ENCODE data around the gene TTC33. TPM values are rescaled to one million over a fixed set of nuclear protein-coding genes. Genes with fewer than 3 reads are reported as not detected.

TTC33 gene
- polyA plus RNA-seq, 1 donor: 20.3 TPM

DNA sequence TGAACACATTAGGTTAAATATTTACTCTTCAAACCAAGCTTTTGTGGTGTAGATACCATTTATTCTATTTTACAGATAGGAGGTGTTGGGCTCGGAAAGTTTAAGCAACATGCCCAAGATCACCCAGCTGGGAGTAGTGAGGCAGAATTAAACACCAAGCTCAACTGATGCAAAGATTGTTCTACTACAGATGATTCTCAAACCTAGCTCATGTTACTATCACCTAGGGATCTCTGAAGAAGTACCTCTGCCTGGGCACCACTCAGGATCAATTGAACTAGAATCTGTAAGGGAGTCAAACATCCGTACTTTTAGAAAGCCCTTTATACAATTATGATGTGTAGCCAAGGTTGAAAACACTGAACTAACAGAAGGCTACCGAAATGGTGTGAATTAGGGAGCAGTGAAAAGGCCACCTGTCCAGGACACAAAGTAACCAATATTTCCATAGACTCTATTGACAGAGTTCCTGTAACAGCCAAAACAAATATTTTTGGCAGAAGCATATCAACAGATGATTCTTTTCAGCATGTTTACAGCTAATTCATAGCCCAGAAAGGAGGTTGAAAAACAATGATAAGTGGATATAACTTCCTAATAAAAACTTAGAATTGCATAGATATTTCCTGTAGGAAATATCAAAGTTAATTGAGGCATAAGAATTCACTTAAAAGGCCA, 234.5 kb downstream of the TTC33 start:
- DNase-seq (ENCODE audit: low read depth): no peak

DNA sequence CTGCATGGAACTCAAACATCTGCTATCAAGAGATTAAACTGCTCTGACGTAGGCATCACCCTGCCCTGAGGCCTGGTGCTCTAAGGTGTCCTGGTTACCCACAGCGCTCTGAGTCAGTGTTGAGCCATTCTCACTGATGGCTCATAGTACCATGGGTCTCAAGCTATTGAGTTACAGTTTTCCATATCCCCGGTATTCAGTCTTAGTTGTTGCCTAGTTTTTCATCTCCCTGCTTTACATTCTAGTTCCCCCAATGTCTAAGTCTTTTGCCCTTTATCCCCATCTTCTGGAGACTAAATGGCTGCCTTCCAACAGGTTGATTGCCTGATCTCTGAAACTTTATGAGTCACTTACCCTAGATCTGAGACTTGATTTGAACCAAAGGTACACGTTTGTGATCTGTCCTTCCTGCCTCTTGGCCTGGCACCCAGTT, 237.3 kb downstream of the TTC33 start:
- DNase-seq (ENCODE audit: low read depth): no peak

DNA sequence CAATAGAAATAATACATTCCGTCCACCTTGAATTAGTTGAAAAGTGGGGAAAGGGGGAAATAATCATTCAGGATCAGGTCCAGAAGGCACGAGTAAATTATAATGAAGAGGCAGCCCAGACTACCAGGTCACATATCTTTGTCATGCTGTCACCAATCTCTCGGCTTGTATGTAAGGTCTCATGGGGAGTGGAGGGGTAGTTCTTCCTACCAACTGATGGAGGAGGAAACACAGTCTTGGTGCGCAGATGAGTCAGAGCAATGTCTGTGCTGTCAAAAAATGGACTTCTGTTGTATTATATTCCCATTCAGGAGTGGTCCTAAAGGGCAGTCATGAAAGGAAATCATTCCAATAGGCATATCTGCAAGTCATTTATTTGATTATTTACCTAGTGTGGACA, 240.3 kb downstream of the TTC33 start:
- no peak for DNase-seq (ENCODE audit: low read depth)

DNA sequence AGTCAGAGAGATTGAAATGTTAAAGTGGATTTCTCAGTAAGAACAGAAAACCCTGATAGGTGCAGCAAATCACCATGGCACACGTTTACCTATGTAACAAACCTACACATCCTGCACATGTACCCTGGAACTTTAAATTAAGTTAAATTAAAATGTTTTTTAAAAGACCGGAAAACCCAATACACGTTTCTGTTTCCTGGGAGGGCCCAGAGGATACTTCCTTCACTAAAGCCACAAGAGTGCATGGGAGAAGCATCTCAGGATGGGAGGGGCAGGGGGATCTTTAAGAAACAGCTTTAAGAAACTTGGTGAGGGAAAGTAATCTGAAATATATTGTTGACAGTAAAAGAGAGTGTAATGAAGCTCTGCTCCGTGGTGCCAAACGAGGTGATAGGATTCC, 240.8 kb downstream of the TTC33 start:
- DNase-seq (ENCODE audit: low read depth): no peak

DNA sequence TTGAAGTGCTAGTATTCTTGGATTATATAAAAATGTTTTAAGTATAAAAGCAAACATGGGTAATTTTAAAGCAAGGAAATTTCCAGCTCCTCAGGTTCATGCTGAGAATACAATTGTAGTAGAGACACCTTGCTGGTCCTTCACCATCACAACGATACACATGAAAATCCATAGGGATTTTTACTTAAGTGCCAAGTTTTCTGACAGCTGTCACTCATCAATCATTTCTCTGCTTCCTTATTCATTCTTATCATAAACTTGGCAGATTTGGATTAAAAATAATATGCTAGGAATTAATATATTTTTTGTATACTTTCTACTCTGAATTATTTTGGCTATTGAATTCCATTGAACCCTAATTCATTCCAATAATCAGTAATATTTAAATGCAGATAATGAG, 244.0 kb downstream of the TTC33 start:
- DNase-seq (ENCODE audit: low read depth): no peak

DNA sequence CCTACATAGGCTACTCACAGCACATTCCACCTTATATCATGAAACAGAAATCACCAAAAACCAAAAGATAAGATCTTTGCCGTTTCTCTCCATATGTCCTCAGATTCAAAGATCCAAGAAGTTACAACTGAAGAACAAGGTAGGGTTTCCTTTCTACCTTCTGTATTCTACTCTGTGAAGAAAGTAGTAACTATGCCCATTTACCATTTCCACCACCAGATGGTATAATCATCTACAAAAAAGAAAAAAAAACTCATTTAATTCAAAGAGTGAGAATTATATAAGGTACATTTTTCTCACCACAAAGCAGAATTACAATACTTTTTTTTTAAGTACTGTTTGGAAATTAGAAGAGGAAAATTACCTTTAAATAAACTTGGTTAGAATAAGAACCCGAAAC, 248.7 kb downstream of the TTC33 start:
- DNase-seq (ENCODE audit: low read depth): no peak

DNA sequence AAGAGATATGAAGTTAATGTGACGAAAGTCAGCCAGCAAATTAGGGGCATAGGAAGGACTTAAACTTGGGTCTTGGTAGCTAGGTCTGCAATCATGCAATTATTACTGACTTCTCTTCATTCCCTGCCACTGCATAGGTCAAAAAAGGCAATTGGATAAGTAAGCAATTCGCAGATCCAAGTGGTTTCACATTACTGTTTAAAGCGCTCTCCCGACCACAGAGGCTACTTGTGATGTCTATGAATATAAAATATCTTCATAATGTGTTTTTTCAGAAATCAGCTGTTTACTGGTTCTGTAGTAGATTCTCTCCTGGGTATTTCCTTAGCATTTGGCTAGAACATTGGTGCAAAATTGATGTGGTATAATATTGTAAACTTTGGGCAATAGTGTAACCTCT, 250.7 kb downstream of the TTC33 start:
- DNase-seq (ENCODE audit: low read depth): no peak

DNA sequence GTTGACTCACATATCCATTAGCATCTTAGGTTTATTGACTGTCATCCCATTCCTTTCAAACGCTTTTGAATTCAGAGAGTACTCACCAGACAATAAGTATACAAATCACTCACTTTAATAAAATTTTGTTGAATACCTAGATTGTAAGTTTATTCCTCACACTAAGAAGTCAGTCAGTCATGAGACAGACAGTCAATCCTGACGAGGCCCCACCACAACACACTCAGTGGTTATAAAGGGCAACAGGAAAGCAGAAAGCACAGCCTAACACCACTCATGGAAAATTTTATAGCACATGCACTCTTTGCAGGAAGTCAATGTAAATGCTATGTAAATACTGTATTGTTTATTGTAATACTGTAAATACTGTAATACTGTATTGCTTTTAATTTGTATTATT, 252.3 kb downstream of the TTC33 start:
- no peak for DNase-seq (ENCODE audit: low read depth)

DNA sequence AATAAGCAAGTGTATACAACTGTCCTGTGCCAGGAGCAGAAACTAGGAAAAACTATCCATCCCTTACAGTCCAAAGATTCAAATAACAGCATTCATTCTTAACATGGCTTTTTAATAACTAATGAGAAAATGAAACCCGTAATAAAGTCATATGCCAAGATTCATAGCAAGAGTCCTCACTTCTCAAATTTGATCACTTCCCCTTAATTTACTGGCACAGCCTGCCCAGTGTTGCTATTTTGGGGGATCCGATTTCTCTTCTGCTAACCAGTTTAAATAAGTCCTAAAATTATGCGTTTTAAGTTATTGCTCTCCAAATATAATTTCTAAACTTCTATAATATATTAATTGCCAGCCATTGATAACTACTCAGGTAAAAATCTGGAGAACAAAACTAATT, 253.0 kb downstream of the TTC33 start:
- no peak for DNase-seq (ENCODE audit: low read depth)

DNA sequence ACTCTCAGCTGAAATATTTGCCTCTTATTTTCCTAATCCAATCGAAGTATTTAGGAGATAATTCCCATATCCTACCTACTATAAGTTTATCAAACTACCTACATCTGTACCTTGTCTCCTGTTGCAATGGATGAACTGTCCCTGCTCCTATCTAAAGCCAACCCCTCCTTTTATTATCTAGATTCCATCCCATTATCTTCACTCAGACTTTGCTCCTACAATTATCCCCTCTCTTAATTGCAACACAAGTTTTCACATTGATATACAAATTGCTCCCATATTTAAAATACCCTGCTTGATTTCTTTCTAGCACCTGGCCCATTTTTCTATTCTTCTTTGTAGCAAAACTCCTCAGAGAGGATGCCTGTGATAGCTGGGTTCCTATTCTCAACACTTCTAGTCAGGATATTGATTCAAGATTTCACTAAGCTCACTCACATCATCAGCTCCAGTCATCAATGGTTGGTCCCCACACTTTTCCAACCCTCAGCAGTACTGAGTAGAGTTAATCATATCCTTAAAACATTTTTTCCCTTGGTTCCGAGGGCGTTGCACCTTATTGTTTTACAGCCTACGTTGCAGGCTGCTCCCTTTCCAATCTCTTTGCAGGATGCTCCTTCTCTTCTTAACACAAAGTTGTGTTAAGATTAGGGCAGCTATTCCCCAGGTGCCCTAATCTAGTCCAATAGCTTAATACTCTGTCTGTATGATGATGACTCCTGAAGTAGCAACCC, 253.9 kb downstream of the TTC33 start:
- no peak for DNase-seq (ENCODE audit: low read depth)

DNA sequence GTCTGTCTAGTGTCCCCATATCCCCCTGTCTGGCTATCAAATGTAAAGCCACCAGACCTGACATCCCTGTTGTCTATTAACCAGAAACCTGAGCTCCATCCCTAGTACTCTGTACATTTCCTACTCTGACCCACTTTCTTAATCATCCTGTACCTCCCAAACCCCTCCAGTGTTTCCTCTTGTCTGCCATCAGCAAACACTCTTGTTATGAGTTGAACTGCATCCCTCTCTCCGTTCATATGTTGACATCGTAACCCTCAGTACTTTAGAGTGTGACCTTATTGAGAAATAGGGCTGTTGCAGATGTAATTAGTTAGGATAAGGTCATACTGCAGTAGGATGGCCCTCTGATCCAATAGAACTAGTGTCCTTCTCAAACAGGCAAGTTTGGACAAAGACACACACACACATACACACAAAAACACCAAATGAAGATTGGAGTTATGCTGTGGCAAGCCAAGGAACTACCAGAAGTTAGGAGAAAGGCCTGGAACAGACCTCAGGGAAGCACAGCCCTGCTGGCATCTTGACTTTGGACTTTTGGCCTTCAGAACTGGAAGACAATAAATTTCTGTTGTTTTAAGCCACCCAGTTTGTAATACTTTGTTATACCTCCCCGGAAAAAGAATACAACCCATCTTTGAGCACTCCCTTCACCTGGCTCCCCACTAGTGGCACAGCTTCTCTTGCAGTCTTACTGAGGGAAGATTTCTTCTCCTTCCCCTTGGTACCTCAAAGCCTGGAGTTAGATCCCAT, 256.1 kb downstream of the TTC33 start:
- DNase-seq (ENCODE audit: low read depth): no peak

DNA sequence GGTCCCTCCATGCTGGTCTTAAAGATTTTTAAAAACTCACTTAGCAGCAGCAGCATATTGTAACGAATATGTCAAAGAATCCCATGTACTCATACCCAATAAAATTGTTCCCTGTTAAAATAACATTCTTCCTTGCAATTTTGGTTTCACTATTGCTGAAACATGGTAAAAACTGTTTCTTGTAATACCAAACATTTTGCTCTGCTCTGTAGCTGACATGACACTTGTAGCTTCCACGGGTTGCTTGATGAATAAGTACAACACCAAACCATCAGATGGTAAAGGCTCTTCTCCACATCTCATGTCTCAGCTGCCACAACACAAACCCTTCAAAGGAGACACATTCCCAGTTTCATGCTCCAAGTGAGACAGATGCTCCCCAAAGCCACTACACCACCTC, 256.8 kb downstream of the TTC33 start:
- no peak for DNase-seq (ENCODE audit: low read depth)

DNA sequence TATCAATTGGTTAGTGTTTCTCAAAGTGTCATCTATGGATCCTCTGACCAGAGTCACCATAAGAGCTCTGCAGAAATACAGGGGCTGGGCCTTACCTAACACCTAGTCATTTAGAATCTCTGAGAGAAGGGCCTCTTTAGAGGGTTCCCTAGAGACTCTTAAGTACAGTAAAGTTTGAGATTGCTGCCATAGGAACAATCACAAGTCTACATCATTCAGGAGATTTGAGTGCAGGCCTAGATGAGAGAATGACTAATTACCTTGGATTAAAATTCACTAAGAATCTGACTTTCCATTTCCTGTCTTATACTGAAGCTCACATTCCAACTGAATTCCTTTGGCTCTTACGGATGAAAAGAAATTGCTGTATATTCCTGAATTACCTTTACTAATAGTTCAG, 258.2 kb downstream of the TTC33 start:
- DNase-seq (ENCODE audit: low read depth): no peak

DNA sequence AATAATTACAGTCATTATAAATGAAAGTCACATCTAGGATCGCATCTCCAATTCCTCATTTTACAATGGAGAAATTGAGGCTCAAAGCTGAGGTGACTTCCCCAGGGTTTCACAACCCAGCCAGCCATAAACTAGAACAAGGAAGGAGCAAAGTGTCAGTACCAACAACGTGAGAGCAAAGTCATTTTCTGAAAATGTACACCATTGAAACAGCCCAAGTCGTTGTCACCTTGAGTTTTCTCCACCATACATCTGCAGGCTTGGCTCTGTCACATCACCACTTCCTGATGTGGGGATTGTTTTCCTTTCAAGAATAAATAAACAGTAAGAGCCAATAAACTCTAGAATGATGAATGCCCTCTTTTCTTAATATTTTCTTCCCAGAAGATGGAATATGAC, 260.5 kb downstream of the TTC33 start:
- no peak for DNase-seq (ENCODE audit: low read depth)

DNA sequence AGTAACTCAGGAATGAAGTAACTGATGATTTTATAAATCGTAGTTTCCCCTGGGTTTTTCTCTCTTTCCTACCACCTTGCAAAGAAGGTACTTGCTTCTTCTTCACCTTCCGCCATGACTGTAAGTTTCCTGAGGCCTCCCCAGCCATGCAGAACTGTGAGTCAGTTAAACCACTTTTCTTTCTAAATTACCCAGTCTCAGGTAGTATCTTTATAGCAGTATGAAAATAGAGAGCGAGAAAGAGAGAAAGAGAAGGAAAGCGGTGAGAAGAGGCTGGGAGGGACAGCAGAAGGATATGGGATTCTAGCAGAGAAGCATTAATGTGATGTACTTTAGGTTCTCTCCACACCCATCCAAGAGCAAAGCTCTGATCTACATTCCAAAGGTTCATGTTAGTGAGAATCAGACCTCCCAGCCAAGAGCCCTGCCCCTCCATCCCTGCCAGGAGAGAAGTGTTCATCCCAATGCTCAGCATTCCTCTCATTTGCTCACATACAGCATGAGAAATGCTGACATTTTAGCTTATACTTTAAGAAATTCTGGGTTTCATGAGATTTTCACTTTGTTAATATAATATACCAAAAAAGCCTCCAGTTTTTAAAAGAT, 261.0 kb downstream of the TTC33 start:
- DNase-seq (ENCODE audit: low read depth): no peak

DNA sequence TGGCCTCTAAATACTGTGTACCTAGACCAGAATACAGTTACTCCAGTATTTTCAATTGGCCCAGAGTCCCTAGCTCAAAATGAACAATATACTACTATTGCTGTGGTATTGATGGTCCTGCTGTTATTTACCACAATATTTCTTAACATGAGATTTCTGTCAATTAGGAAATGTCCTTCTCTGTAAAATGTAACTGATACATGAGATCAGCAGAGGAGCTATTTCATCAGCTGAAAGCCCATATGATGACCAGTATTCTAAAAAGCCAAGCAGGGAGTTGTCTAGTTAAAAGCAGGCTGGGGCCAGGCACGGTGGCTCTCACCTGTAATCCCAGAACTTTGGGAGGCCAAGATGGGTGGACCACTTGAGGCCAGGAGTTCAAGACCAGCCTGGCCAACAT, 263.7 kb downstream of the TTC33 start:
- no peak for DNase-seq (ENCODE audit: low read depth)

DNA sequence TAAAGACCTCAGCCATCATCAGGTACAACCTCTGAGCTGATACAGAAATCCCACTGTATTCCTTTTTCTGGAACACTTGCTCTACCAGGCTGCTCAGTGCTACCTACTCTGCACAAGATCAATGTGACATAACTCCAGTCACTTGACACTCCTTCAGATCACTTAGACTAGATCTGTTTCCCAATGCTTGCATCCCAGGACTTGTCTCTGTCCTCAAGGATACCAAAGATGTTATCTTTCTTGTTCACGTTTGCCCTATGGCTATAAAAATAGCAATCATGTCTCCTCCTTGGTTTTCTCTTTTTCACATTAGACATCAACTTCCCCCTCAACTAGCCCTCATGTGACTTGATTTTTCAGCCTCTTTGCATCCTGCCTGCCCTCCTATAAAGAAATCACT, 264.1 kb downstream of the TTC33 start:
- DNase-seq (ENCODE audit: low read depth): no peak

DNA sequence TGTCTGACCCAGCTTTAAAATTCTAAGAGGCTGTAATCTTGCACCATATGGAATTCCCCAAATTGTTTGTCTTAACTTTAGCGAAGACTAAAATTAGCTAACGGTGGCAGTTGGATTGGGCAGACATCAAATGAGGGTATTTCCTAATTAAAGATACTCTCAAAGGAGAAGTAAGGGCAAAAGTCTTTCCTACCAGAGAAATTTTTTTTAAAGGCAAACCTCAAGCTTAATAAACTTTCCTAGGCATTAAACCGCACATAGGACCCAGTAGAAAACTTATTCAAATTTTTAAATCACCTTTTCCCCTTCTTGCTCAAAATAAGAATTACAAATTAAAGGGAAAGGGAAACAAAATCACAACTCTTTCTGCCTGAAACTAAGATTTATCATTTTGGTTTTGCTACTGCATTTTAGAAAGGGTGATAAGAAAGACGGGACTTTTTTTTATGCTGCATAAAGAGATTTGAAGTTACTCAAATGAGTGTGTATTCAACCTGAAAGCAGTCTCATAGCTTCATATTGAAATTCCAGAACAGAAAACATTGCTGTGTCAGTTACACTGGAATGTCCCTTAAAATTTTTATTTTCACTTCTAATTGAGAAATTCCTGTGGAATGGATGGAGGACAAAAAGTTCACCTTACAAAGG, 265.2 kb downstream of the TTC33 start:
- DNase-seq (ENCODE audit: low read depth): no peak

DNA sequence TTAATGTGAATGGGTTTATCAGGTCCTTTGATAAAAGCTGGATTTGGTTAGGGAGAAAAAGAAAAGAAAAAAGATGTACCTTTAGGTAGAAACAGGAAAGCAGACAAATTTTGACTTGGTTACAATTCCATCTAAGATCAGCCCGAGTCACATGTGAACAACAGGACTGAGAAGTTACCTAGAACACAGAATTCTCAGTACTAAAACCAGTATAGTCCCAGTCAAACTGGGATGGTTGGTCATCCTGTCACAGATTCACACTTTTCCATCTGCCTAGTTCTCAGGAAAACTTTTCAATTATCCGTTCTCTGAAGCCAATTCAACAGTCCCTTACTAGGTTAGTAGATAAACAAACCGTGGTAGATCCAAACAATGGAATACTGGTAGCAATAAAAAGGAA, 266.3 kb downstream of the TTC33 start:
- no peak for DNase-seq (ENCODE audit: low read depth)

DNA sequence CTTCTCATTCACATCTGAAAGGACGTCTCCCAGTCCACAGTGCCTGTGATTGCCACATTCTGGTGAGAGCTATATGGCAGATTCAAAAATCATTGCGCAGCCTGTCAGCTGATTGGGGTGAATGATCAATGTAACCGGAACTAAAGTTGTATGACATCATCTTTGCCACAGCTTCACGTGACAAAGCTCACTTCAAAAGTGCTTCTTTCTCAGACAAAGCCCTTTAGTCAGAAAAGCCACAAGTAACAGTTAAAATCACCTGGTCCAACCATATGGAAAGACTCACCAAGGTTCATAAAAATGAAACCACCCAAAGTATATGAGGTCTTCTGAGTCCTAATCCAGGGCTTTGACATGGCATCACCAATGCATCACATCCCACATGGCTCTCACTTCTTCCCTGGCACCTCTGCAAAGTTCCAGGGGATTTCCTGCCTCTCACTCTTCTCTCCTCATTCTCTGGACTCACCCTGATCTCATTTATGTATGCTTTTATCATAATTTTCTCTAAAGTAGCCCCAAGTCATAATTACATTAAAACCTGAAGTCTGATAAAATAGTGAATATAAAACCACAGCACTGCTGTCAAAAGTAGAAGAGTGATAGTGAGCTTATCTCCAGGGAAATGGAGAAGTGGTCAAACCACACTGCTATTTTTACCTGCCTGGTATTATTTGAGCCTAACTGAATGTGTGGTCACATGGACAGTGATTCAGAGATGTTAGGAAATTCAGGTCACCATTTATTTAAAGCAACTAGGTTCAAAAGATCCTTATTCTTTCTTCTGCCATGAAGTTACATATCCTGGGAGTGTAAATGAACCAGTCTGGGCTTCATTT, 269.1 kb downstream of the TTC33 start:
- no peak for DNase-seq (ENCODE audit: low read depth)

Data from forelimb muscle (tissue), 1 donor.